Gastrocnemius medialis (tissue), 4 donors: ENCODE measurements around the gene LIMS3. TPM values are rescaled to one million over a fixed set of nuclear protein-coding genes. Genes with fewer than 3 reads are reported as not detected.
"Not testable (repeated sequence)": the region's sequence is repeated elsewhere in the genome, so short reads cannot be mapped to it uniquely, and the experiment has no call there.

Experiments used
- ATAC-seq, 2 donors: fragments of 150-250 bp; one replicate each; pipeline ENCODE4 v1.9.1; 2016
- DNase-seq, 2 donors: peaks; one replicate each; pipeline ENCODE4 v3.0.0-alpha.2; 2019
- H3K27ac ChIP-seq, 4 donors: fragments of 200-600 bp; sonication (generic); 1 replicate in 1 of 4; 2 replicates in 3 of 4; pipeline ENCODE4 v1.5.1; 2016 to 2018; ENCODE audit warnings: mild to moderate bottlenecking in 2 of 4, moderate library complexity in 1 of 4
- H3K27me3 ChIP-seq, 3 donors: fragments of 200-600 bp; sonication (generic) in 2 of 3; 1 replicate in 1 of 3; 2 replicates in 2 of 3; pipeline versions ENCODE4 v1.5.1 to v1.6.0; 2016 to 2019; ENCODE audit warnings: mild to moderate bottlenecking in 1 of 3, moderate library complexity in 1 of 3
- H3K36me3 ChIP-seq, 2 donors: fragments of 200-600 bp; sonication (generic) in 1 of 2; one replicate each; pipeline ENCODE4 v1.5.1; 2017 to 2018
- H3K4me1 ChIP-seq, 2 donors: fragments of 200-600 bp; sonication (generic) in 1 of 2; one replicate each; pipeline ENCODE4 v1.5.1; 2016 to 2017; ENCODE audit warnings: mild to moderate bottlenecking in 2 of 2
- H3K4me3 ChIP-seq, 4 donors: fragments of 200-600 bp; sonication (generic) in 3 of 4; 1 replicate in 1 of 4; 2 replicates in 3 of 4; pipeline ENCODE4 v1.5.1; 2016 to 2019; ENCODE audit warnings: mild to moderate bottlenecking in 2 of 4
- H3K9me3 ChIP-seq, 3 donors: fragments of 200-600 bp; sonication (generic) in 2 of 3; 1 replicate in 1 of 3; 2 replicates in 2 of 3; pipeline ENCODE4 v1.5.1; 2016 to 2019
- in situ Hi-C, 4 donors: fragments of 200-750 bp; cut with MboI; loops; one replicate each; pipeline versions ENCODE4 v1.15.0 to v1.8.0; 2017; ENCODE audit warnings: low sequenced_read_pairs in 4 of 4
- intact Hi-C: fragments of 100-400 bp; cut with DNase I; formaldehyde crosslinking; loops from one replicate; pipeline ENCODE4 v1.15.1; 2023; ENCODE audit warnings: low total_unique reads
- total RNA-seq, 4 donors: library from RNA; depleted of rRNA; stranded (reverse); fragments of >200 nt; gene quantifications; one replicate each; pipeline versions ENCODE4 v1.1.0 to v1.2.3, GENCODE V29; 2016

LIMS3 gene
- total RNA-seq, 4 donors from 2014 or later = 11.0 to 23.0 (median 16.9) TPM

DNA sequence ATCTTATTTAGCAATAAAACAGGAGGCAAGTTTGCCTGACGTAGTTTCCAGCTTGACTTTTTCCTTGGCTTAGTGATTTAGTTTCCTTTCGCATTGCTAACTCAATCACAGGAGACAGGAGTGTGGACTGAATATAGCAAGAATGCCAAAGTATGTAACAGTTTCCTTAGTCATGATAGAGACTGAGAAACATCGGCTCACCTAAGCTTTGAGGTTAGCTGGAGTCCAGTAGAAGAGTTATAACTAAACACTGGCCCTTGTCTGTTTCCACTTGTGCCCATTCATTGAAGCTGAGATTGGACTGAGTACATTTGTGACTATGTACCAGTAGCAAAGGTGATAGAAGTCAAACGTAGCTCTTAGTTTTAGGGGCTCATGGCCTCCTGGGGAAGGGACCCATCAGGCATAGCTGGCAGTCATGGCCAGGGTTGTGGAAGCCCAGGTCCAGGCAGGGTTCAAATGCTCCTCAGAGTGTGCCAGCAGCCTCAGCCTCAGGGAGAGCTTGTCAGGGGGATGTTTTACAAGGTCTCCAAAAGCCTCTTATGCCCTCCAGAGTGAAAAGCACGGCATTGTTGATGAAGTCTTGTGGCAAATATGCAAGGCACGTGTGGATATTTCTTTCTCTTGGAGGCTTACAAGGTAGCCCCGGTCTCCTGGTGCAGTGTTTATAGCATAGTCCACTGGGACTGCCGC, 573 bp upstream of the LIMS3 start:
- H3K27me3 ChIP-seq, in situ Hi-C loops: not testable (repeated sequence)

DNA sequence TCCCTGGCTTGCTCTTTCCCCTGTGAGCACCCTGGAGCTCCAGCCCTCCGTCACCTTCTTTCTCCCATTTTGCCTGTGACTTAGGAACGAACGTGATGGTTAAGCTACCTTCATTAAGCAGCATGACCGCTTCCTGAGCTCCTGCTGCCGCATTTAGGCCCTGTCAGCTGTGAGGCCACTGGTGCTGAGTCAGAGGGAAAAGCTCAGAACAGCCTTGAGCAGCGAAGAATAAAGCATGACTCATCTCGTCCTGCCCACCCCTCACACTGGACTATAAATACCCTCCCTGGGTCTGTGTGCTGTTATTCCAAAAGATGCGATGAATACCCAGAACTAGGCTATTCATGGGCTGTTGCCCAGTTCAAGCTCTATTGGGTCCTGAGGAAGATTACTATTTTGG, 7.3 kb downstream of the LIMS3 start:
- H3K4me1 ChIP-seq, H3K36me3 ChIP-seq, H3K27ac ChIP-seq, in situ Hi-C loops, intact Hi-C loops, DNase-seq, H3K27me3 ChIP-seq, H3K4me3 ChIP-seq, H3K9me3 ChIP-seq: not testable (repeated sequence)
- ATAC-seq = peak; percentile 86 to 92

More for the DNA sequence above, 573 bp upstream of the LIMS3 start:
- H3K27ac ChIP-seq, H3K4me3 ChIP-seq, H3K36me3 ChIP-seq, intact Hi-C loops, H3K9me3 ChIP-seq, DNase-seq, H3K4me1 ChIP-seq: not testable (repeated sequence)
- peak; percentile 14 to 21 for ATAC-seq

- in situ Hi-C loops, intact Hi-C loops, DNase-seq: not testable (repeated sequence)
Observed at GRCh38 chr2:109908626-109909025, 10.1 kb downstream of the LIMS3 start.

DNA sequence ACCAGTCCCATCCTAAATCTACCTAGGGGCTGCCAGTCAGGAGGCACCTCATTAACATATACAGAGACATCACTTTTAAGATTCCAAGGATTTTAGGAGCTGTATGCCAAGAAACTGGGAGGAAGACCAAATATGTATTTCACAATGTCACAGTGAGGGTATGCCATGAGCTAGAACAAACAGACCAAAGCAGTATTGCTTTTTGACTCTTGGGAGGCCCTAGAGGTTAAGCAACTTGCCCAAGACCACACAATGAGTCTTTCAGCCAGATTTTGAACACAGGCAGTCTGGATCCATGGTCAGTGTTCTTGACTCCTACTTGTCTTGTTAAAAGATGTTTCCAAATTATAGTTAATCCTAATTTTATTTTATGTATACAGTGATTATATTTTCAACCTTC, 12.3 kb downstream of the LIMS3 start:
- intact Hi-C loops, in situ Hi-C loops, H3K27ac ChIP-seq, H3K4me1 ChIP-seq, DNase-seq, H3K9me3 ChIP-seq, H3K36me3 ChIP-seq, H3K4me3 ChIP-seq, H3K27me3 ChIP-seq: not testable (repeated sequence)
- peak; percentile 65 to 78 for ATAC-seq

More at GRCh38 chr2:109908626-109909025, 10.1 kb downstream of the LIMS3 start:
- H3K4me3 ChIP-seq, H3K36me3 ChIP-seq, H3K27me3 ChIP-seq, ATAC-seq, H3K27ac ChIP-seq, H3K9me3 ChIP-seq, H3K4me1 ChIP-seq: not testable (repeated sequence)

DNA sequence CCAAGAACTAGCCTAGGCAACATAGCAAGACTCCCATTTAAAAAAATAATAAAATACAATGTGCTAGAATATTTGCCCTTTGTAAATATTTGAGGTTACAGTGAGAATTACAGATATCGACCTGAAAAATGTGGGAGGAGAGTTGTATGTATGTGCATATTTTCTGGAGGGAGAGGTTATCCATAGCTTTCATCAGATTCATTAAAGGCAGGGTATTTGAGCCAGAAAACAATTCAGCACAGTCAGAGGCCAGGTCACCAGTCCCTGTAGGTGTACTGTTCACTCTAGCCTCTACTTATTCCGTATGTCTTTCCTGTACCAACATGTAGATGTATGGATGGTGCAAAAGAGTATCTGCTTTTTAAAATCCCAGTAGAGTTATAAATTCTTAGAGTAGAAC, 15.4 kb downstream of the LIMS3 start:
- H3K36me3 ChIP-seq, H3K9me3 ChIP-seq, H3K4me3 ChIP-seq, DNase-seq, in situ Hi-C loops, H3K27me3 ChIP-seq, H3K4me1 ChIP-seq, ATAC-seq, intact Hi-C loops, H3K27ac ChIP-seq: not testable (repeated sequence)

- H3K27ac ChIP-seq, H3K4me1 ChIP-seq, DNase-seq, H3K27me3 ChIP-seq, H3K9me3 ChIP-seq, intact Hi-C loops, H3K4me3 ChIP-seq, in situ Hi-C loops, ATAC-seq, H3K36me3 ChIP-seq: not testable (repeated sequence)
Observed at GRCh38 chr2:109914552-109914951, 16.1 kb downstream of the LIMS3 start.

DNA sequence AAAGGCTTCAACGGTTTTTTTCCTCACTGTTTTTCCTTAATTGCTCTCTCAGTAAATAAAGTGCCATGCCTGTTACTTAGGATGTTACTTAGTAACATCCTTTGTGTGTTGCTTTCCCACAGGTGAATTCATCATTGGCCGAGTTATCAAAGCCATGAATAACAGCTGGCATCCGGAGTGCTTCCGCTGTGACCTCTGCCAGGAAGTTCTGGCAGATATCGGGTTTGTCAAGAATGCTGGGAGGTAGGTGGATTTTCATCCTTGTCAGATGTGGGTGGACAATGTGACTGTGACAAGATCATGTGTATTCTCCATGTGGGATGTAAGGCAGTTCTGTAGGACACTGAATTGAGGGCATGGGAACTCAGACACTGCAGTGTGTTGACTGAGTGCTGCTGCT, 17.3 kb downstream of the LIMS3 start:
- H3K4me1 ChIP-seq, intact Hi-C loops, DNase-seq, in situ Hi-C loops, H3K27ac ChIP-seq, H3K4me3 ChIP-seq, H3K27me3 ChIP-seq, H3K36me3 ChIP-seq, H3K9me3 ChIP-seq, ATAC-seq: not testable (repeated sequence)

GRCh38 chr2:109920162-109920561, 21.7 kb downstream of the LIMS3 start:
- in situ Hi-C loops, H3K4me1 ChIP-seq, H3K27me3 ChIP-seq, intact Hi-C loops, H3K27ac ChIP-seq, H3K36me3 ChIP-seq, H3K4me3 ChIP-seq, DNase-seq, ATAC-seq, H3K9me3 ChIP-seq: not testable (repeated sequence)

DNA sequence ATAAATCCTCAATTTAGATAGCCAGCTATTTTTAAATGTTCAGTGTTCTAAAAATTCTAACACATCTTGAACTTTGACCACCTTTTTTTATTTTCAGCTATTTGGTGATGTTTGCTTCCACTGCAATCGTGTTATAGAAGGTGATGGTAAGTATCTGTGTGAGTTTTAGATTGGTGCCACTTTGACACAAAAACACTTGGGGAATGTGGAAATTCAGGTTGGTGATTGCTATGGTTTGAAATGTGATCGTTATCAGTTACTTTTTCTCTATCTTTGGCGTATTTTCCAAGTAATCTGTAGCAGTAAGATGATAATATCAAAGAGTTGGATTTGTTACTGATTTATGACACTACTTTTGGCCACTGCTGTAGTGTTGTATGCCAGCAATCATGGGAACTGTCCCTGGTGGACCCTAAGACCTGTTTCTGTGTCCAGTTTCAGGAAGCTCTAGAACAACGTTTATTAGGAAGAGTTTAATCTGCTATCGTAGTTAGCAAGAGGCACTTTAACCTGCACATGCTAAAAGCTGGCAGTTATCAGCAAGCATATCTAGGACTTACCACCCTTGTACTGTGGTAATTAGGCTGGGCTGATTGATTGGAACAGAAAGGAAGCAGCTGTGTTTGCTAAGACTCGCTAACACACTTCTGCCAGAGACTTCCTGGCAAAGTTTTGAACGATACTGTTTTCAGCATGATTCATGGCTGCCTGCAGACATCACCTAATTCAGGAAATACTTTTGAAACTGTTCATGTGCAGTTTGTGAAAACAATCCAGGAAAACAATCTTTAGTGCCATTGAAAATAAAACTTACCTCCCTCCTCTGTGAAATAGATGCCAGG, 23.3 kb downstream of the LIMS3 start:
- DNase-seq, H3K4me1 ChIP-seq, H3K36me3 ChIP-seq, H3K9me3 ChIP-seq, H3K27me3 ChIP-seq, H3K4me3 ChIP-seq, intact Hi-C loops, in situ Hi-C loops, H3K27ac ChIP-seq: not testable (repeated sequence)
- ATAC-seq = peak; percentile 85 to 96

GRCh38 chr2:109924481-109924880, 26.0 kb downstream of the LIMS3 start:
- H3K4me1 ChIP-seq, H3K4me3 ChIP-seq, H3K36me3 ChIP-seq, DNase-seq, H3K9me3 ChIP-seq, H3K27ac ChIP-seq, H3K27me3 ChIP-seq, intact Hi-C loops, in situ Hi-C loops: not testable (repeated sequence)
- ATAC-seq = peak in 1 of 2 donors; percentile 21

- intact Hi-C loops, H3K27me3 ChIP-seq, H3K4me3 ChIP-seq, ATAC-seq, H3K27ac ChIP-seq, in situ Hi-C loops, H3K4me1 ChIP-seq, H3K9me3 ChIP-seq, DNase-seq, H3K36me3 ChIP-seq: not testable (repeated sequence)
Observed at GRCh38 chr2:109927803-109928202, 29.3 kb downstream of the LIMS3 start.

GRCh38 chr2:109929222-109929621, 30.7 kb downstream of the LIMS3 start:
- H3K4me1 ChIP-seq, in situ Hi-C loops, intact Hi-C loops, H3K27ac ChIP-seq, DNase-seq, H3K27me3 ChIP-seq, H3K9me3 ChIP-seq, H3K36me3 ChIP-seq, ATAC-seq, H3K4me3 ChIP-seq: not testable (repeated sequence)
